SK-N-SH treated with all-trans-retinoic acid at 6 μM for 48 hours (cell line): ENCODE data around the gene C16orf96.

Source experiments
- ATAC-seq: fragments of 200-7000 bp; cut with Tn5 transposase; 3 replicates; pipeline ENCODE4 v1.9.1; 2020; ENCODE audit warnings: mild to moderate bottlenecking, moderate library complexity
- BACH2 ChIP-seq: fragments of 250-450 bp; sonication (Bioruptor Pico); IDR thresholded peaks from 2 replicates; pipeline ENCODE4 v1.9.0; 2021; ENCODE audit warnings: mild to moderate bottlenecking, borderline replicate concordance
- CREB5 ChIP-seq: fragments of 250-450 bp; sonication (Bioruptor Pico); IDR thresholded peaks from 2 replicates; pipeline ENCODE4 v1.5.1; 2020; ENCODE audit warnings: low read depth, mild to moderate bottlenecking, moderate library complexity
- CSDC2 ChIP-seq: fragments of 250-450 bp; sonication (Bioruptor Pico); IDR thresholded peaks from 2 replicates; pipeline ENCODE4 v1.5.0; 2020; ENCODE audit warnings: mild to moderate bottlenecking, moderate library complexity
- CSRNP3 ChIP-seq: fragments of 250-450 bp; sonication (Bioruptor Pico); IDR thresholded peaks from 2 replicates; pipeline ENCODE4 v1.5.1; 2021; ENCODE audit warnings: mild to moderate bottlenecking, moderate library complexity
- GLIS3 ChIP-seq: fragments of 250-450 bp; sonication (Bioruptor Pico); IDR thresholded peaks from 2 replicates; pipeline ENCODE4 v1.5.0; 2020; ENCODE audit warnings: mild to moderate bottlenecking, moderate library complexity
- OSR1 ChIP-seq: fragments of 250-450 bp; sonication (Bioruptor Pico); IDR thresholded peaks from 2 replicates; pipeline ENCODE4 v1.8.0; 2022; ENCODE audit warnings: moderate library complexity, mild to moderate bottlenecking, inconsistent platforms
- PATZ1 ChIP-seq: fragments of 250-450 bp; sonication (Bioruptor Pico); IDR thresholded peaks from 2 replicates; pipeline ENCODE4 v1.8.0; 2020; ENCODE audit warnings: mild to moderate bottlenecking, moderate library complexity, borderline replicate concordance
- POU6F1 ChIP-seq: fragments of 250-450 bp; sonication (Bioruptor Pico); IDR thresholded peaks from 2 replicates; pipeline ENCODE4 v1.8.0; 2021; ENCODE audit warnings: low read depth, mild to moderate bottlenecking, moderate library complexity, borderline replicate concordance
- PPARA ChIP-seq: fragments of 250-450 bp; sonication (Bioruptor Pico); IDR thresholded peaks from 2 replicates; pipeline ENCODE4 v1.5.0; 2020; ENCODE audit warnings: mild to moderate bottlenecking, borderline replicate concordance
- RARB ChIP-seq: fragments of 250-450 bp; sonication (Bioruptor Pico); IDR thresholded peaks from 2 replicates; pipeline ENCODE4 v1.8.0; 2021; ENCODE audit warnings: mild to moderate bottlenecking, moderate library complexity
- SNAI2 ChIP-seq: fragments of 250-450 bp; sonication (Bioruptor Pico); IDR thresholded peaks from 2 replicates; pipeline ENCODE4 v1.5.0; 2020; ENCODE audit warnings: mild to moderate bottlenecking, moderate library complexity
- TCF4 ChIP-seq: fragments of 250-450 bp; sonication (Bioruptor Pico); IDR thresholded peaks from 2 replicates; pipeline ENCODE4 v1.8.0; 2021; ENCODE audit warnings: mild to moderate bottlenecking, moderate library complexity, borderline replicate concordance
- TOX ChIP-seq: fragments of 250-450 bp; sonication (Bioruptor Pico); IDR thresholded peaks from 2 replicates; pipeline ENCODE4 v1.8.0; 2021; ENCODE audit warnings: mild to moderate bottlenecking, moderate library complexity, borderline replicate concordance
- TSHZ2 ChIP-seq: fragments of 250-450 bp; sonication (Bioruptor Pico); IDR thresholded peaks from 2 replicates; pipeline ENCODE4 v1.5.0; 2020; ENCODE audit warnings: mild to moderate bottlenecking, moderate library complexity
- ZC3H10 ChIP-seq: fragments of 250-450 bp; sonication (Bioruptor Pico); IDR thresholded peaks from 2 replicates; pipeline ENCODE4 v1.5.1; 2021; ENCODE audit warnings: mild to moderate bottlenecking, moderate library complexity
- ZFP3 ChIP-seq: fragments of 250-450 bp; sonication (Bioruptor Pico); IDR thresholded peaks from 2 replicates; pipeline ENCODE4 v1.5.0; 2020; ENCODE audit warnings: mild to moderate bottlenecking, moderate library complexity
- ZFP30 ChIP-seq: fragments of 450-650 bp; formaldehyde crosslinking; IDR thresholded peaks from 2 replicates; pipeline ENCODE4 v1.5.0; 2022; ENCODE audit warnings: mild to moderate bottlenecking, moderate library complexity
- ZNF565 ChIP-seq: fragments of 450-650 bp; formaldehyde crosslinking; conservative IDR thresholded peaks from 2 replicates; pipeline ENCODE4 v1.5.0; 2020; ENCODE audit warnings: low read depth, mild to moderate bottlenecking, moderate library complexity

C16orf96 gene

GRCh38 chr16:4537376-4538343, 18.5 kb upstream of the C16orf96 start (continued):
- TF ChIP-seq ZC3H10 (CRISPR knock-in tag) (no peak), RARB (no peak), SNAI2 (no peak), PATZ1 (CRISPR knock-in tag) (no peak), ZFP30 (CRISPR knock-in tag) (no peak)

- TF ChIP-seq PPARA: no peak
- TF ChIP-seq ZNF565 (CRISPR knock-in tag): 0 out of 2 replicates have a peak, but pooled peaks have one; percentile 80
- 0 out of 2 replicates have a peak, but pooled peaks have one; percentile 19 for TF ChIP-seq TCF4 (CRISPR knock-in tag)
- TF ChIP-seq CSDC2: peak; percentile 92
- TF ChIP-seq CSRNP3 (CRISPR knock-in tag): no peak
- peak; percentile 71; the same call in 1 of the 2 replicates for TF ChIP-seq BACH2
- TF ChIP-seq ZFP30 (CRISPR knock-in tag): no peak
- TF ChIP-seq GLIS3 (CRISPR knock-in tag): no peak
- peak; percentile 62 for TF ChIP-seq PATZ1 (CRISPR knock-in tag)
- TF ChIP-seq SNAI2: peak; percentile 94
- peak; percentile 46; the same call in 1 of the 2 replicates for TF ChIP-seq OSR1 (CRISPR knock-in tag)
- peak; percentile 87 for TF ChIP-seq TSHZ2 (CRISPR knock-in tag)
- peak; percentile 87 for TF ChIP-seq ZFP3 (CRISPR knock-in tag)
- peak; percentile 51; the same call in 1 of the 2 replicates for TF ChIP-seq CREB5
- TF ChIP-seq TOX (CRISPR knock-in tag): 0 out of 2 replicates have a peak, but pooled peaks have one; percentile 37
- no peak for TF ChIP-seq ZC3H10 (CRISPR knock-in tag)
- 0 out of 2 replicates have a peak, but pooled peaks have one; percentile 52 for TF ChIP-seq POU6F1
- TF ChIP-seq, all 23 proteins: peak for 12
- peak; percentile 94 for ATAC-seq
These were observed 17.5 kb upstream of the C16orf96 start, which contains the start of gene CDIP1 for GRCh38 chr16:4538350-4539235. CDIP1 (minus strand) TSS chr16:4538773; CDS start chr16:4514130, 24,643 bp downstream.
